ENCODE results near the gene ECHS1. TPM values are rescaled to one million over a fixed set of nuclear protein-coding genes. Genes with fewer than 3 reads are reported as not detected.

ECHS1 gene
- total RNA-seq, 1 experiment from 2014 or later: 58.0 TPM

GRCh38 chr10:133401981-133402725 is 29.0 kb upstream of the ECHS1 start:
- ChIA-PET CTCF (no interaction called here), RAD21 (ENCODE audit: low non-redundant PET in 1 of 2, low total read pairs in 2 of 2, uncharacterized antibody in 2 of 2, unreplicated experiment in 2 of 2) (no interaction called here), POLR2A (no interaction called here)
- Histone ChIP-seq H3K9ac (ENCODE audit: low read length) (no peak overlapping the region), H3K9me3 (ENCODE audit: control insufficient read depth in 1 of 2, insufficient read depth in 1 of 2, low read depth in 1 of 2, low read length in 2 of 2) (no peaks in the 10 kb centered on the region), H3K9me2 (ENCODE audit: insufficient read depth) (no peaks in the 10 kb centered on the region), H3K4me1 (ENCODE audit: control insufficient read depth in 1 of 2, insufficient read depth in 2 of 2, low read length in 2 of 2) (no peaks in the 10 kb centered on the region), H3K4me2 (ENCODE audit: low read length) (no peak overlapping the region), H3K4me3 (replicated peaks in 1 of 2; ENCODE audit: low read depth in 1 of 2, low read length in 2 of 2) (no peak overlapping the region), H3K79me2 (ENCODE audit: insufficient read depth, low read length) (peaks cover 24% of the 10 kb centered on the region), H4K20me1 (ENCODE audit: insufficient read depth) (no peaks in the 10 kb centered on the region), H3K27me3 (ENCODE audit: insufficient read depth, low read length) (no peaks in the 10 kb centered on the region), H3K27ac (ENCODE audit: low read depth, low read length) (no peak overlapping the region), H2AFZ (ENCODE audit: low read depth, low read length, poor library complexity, severe bottlenecking) (no peak overlapping the region), H3K36me3 (ENCODE audit: control insufficient read depth in 1 of 2, insufficient read depth in 2 of 2, low read length in 2 of 2) (no peaks in the 10 kb centered on the region; a peak in 1 of 4 replicates)
- ATAC-seq (no peak), DNase-seq (ENCODE audit: low read depth, low spot score) (no peak)
- no TSS peak for BruUV-seq (replicated peaks)
- intact Hi-C loops (cut with micrococcal nuclease): no loop called here
- TF ChIP-seq SIN3A (IDR thresholded peaks at IDR 0.05; ENCODE audit: low read depth): no peak
- no peak for TF ChIP-seq POLR2AphosphoS5 (IDR thresholded peaks at IDR 0.05; ENCODE audit: low read depth, low read length)
- TF ChIP-seq CTCF (IDR thresholded peaks at IDR 0.05 in 2 of 3, conservative IDR thresholded peaks at IDR 0.05 in 1 of 3; ENCODE audit: borderline replicate concordance in 1 of 3, insufficient read depth in 1 of 3, low read depth in 2 of 3, low read length in 2 of 3): no peak
- TF ChIP-seq JUND (IDR thresholded peaks at IDR 0.05): no peak
- TF ChIP-seq EZH2 (IDR thresholded peaks at IDR 0.05): no peak
- no peak for TF ChIP-seq EGR1 (IDR thresholded peaks at IDR 0.05; ENCODE audit: low read depth)
- TF ChIP-seq ZFX (IDR thresholded peaks at IDR 0.05): no peak
- TF ChIP-seq ELF1 (IDR thresholded peaks at IDR 0.05; ENCODE audit: borderline replicate concordance, low read depth): no peak
- no peak for TF ChIP-seq CBX3 (IDR thresholded peaks at IDR 0.05; ENCODE audit: low read depth)
- no peak for TF ChIP-seq ZBTB33 (IDR thresholded peaks at IDR 0.05; ENCODE audit: extremely low read depth, insufficient replicate concordance, low read length)
- no peak for TF ChIP-seq SRF (IDR thresholded peaks at IDR 0.05; ENCODE audit: low read depth)
- no peak for TF ChIP-seq ATF3 (IDR thresholded peaks at IDR 0.05)
- no peak for TF ChIP-seq FOSL1 (IDR thresholded peaks at IDR 0.05; ENCODE audit: low read depth)
- TF ChIP-seq ZNF274 (IDR thresholded peaks at IDR 0.05; ENCODE audit: low read depth, low read length): no peak
- TF ChIP-seq, protein P1, sequence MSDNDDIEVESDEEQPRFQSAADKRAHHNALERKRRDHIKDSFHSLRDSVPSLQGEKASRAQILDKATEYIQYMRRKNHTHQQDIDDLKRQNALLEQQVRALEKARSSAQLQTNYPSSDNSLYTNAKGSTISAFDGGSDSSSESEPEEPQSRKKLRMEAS (IDR thresholded peaks at IDR 0.05): no peak
- no peak for TF ChIP-seq RAD21 (IDR thresholded peaks at IDR 0.05; ENCODE audit: low read depth)
